H1 (cell line): Measurements from ENCODE around the gene F7. TPM values are rescaled to one million over a fixed set of nuclear protein-coding genes. Genes with fewer than 3 reads are reported as not detected.

Experiments used
- CTCF ChIA-PET: fragments of 300-600 bp; sonication (Branson Sonifier 250); formaldehyde crosslinking; loops from one replicate; lab custom pipeline; 2021; ENCODE audit not compliant: partially characterized antibody; lab: Charles Lee
- POLR2A ChIA-PET: fragments of 300-600 bp; sonication (Branson Sonifier 250); formaldehyde crosslinking; loops from one replicate; lab custom pipeline; 2021; ENCODE audit warnings: inconsistent platforms; ENCODE audit not compliant: partially characterized antibody; lab: Charles Lee
- DNase-seq, 2 experiments: peaks; one replicate each; pipeline versions ENCODE4 v3.0.0 to v3.0.0-alpha.2; 2010 to 2022; ENCODE audit warnings: low spot score in 2 of 2, low read depth in 1 of 2, mixed read lengths in 1 of 2
- FAIRE-seq: peaks from 2 replicates; lab custom pipeline; 2011; peaks lifted over from hg19 to GRCh38; lab: Jason Lieb, UNC
- H2AFZ ChIP-seq: 2 replicates; pipeline ENCODE4 v1.8.1; 2012; ENCODE audit warnings: low read length, inconsistent platforms
- H2AK5ac ChIP-seq: 2 replicates; pipeline ENCODE4 v1.6.1; 2013; ENCODE audit warnings: low read depth, low read length
- H2BK120ac ChIP-seq: replicated peaks from 2 replicates; pipeline ENCODE3; 2013; ENCODE audit warnings: low read depth, low read length, inconsistent platforms
- H2BK12ac ChIP-seq: 2 replicates; pipeline ENCODE4 v1.6.1; 2013; ENCODE audit warnings: low read depth, low read length
- H2BK15ac ChIP-seq: 2 replicates; pipeline ENCODE4 v1.6.1; 2013; ENCODE audit warnings: low read length
- H2BK20ac ChIP-seq: 2 replicates; pipeline ENCODE4 v1.6.1; 2013; ENCODE audit warnings: low read length
- H2BK5ac ChIP-seq: 2 replicates; pipeline ENCODE4 v1.6.1; 2013; ENCODE audit warnings: low read depth, low read length
- H3K14ac ChIP-seq: 2 replicates; pipeline ENCODE4 v1.6.1; 2013; ENCODE audit warnings: inconsistent platforms; ENCODE audit not compliant: insufficient read length
- H3K18ac ChIP-seq: 2 replicates; pipeline ENCODE4 v1.6.1; 2013; ENCODE audit warnings: low read length; ENCODE audit errors: extremely low read depth
- H3K23ac ChIP-seq: 2 replicates; pipeline ENCODE4 v1.6.1; 2013; ENCODE audit warnings: inconsistent platforms; ENCODE audit not compliant: insufficient read length
- H3K23me2 ChIP-seq: 2 replicates; pipeline ENCODE4 v1.6.1; 2013; ENCODE audit warnings: low read depth, low read length
- H3K27ac ChIP-seq: 2 replicates; pipeline ENCODE4 v1.6.1; 2011; ENCODE audit warnings: low read depth, low read length, inconsistent platforms
- H3K27me3 ChIP-seq, 4 experiments: replicated peaks in 1 of 4; 1 replicate in 1 of 4; 2 replicates in 3 of 4; pipeline versions ENCODE4 v1.6.1 to v1.8.1; 2011 to 2013; ENCODE audit warnings: low read length in 3 of 4, mild to moderate bottlenecking in 3 of 4, inconsistent platforms in 2 of 4, mixed read lengths in 2 of 4, moderate library complexity in 1 of 4; ENCODE audit not compliant: control insufficient read depth in 3 of 4, insufficient read depth in 3 of 4; ENCODE audit errors: extremely low read depth in 1 of 4
- H3K36me3 ChIP-seq, 4 experiments: 2 replicates each; pipeline versions ENCODE4 v1.6.1 to v1.8.1; 2011 to 2013; ENCODE audit warnings: mild to moderate bottlenecking in 4 of 4, low read length in 3 of 4, moderate library complexity in 2 of 4, control low read depth in 1 of 4, inconsistent platforms in 1 of 4; ENCODE audit not compliant: insufficient read depth in 4 of 4, control insufficient read depth in 2 of 4
- H3K4ac ChIP-seq: replicated peaks from 2 replicates; pipeline ENCODE3; 2013; ENCODE audit warnings: low read length, low read depth, mixed read lengths, inconsistent platforms; ENCODE audit not compliant: insufficient read length
- H3K4me1 ChIP-seq, 4 experiments: replicated peaks in 1 of 4; 1 replicate in 1 of 4; 2 replicates in 3 of 4; pipeline versions ENCODE4 v1.6.1 to v1.8.1; 2011 to 2013; ENCODE audit warnings: low read length in 3 of 4, inconsistent platforms in 2 of 4, mixed read lengths in 1 of 4; ENCODE audit not compliant: insufficient read depth in 4 of 4, control insufficient read depth in 3 of 4
- H3K4me2 ChIP-seq, 2 experiments: 2 replicates each; pipeline versions ENCODE4 v1.6.1 to v1.8.1; 2011 to 2013; ENCODE audit warnings: low read depth in 2 of 2, low read length in 2 of 2, control low read depth in 1 of 2, inconsistent platforms in 1 of 2, mild to moderate bottlenecking in 1 of 2; ENCODE audit not compliant: insufficient read depth in 1 of 2
- H3K4me3 ChIP-seq, 4 experiments: fragments of 200-600, 300-600 bp in 1 of 4; sonication (generic), shearing (Covaris generic), sonication (Bioruptor Twin) in 1 of 4; 2 replicates each; pipeline versions ENCODE4 v1.5.1 to v1.8.1; 2011 to 2016; ENCODE audit warnings: low read length in 4 of 4, low read depth in 3 of 4, control low read depth in 2 of 4, inconsistent platforms in 2 of 4, mild to moderate bottlenecking in 2 of 4, mixed read lengths in 1 of 4, moderate library complexity in 1 of 4; ENCODE audit not compliant: insufficient read depth in 2 of 4; ENCODE audit errors: extremely low read depth in 1 of 4
- H3K56ac ChIP-seq: replicated peaks from 2 replicates; pipeline ENCODE3; 2013; ENCODE audit warnings: low read depth, mild to moderate bottlenecking, mixed read lengths, low read length, inconsistent platforms; ENCODE audit not compliant: insufficient read length
- H3K79me1 ChIP-seq: 2 replicates; pipeline ENCODE4 v1.6.1; 2013; ENCODE audit warnings: low read depth, low read length, control low read depth
- H3K79me2 ChIP-seq, 2 experiments: 2 replicates each; pipeline versions ENCODE4 v1.6.1 to v1.8.1; 2012 to 2013; ENCODE audit warnings: low read length in 2 of 2, mild to moderate bottlenecking in 2 of 2, inconsistent platforms in 1 of 2; ENCODE audit not compliant: insufficient read depth in 2 of 2, control insufficient read depth in 1 of 2
- H3K9ac ChIP-seq, 4 experiments: replicated peaks in 1 of 4; 1 replicate in 1 of 4; 2 replicates in 3 of 4; pipeline versions ENCODE4 v1.6.1 to v1.8.1; 2011 to 2013; ENCODE audit warnings: low read depth in 3 of 4, low read length in 3 of 4, control low read depth in 2 of 4, mild to moderate bottlenecking in 2 of 4, moderate library complexity in 2 of 4, inconsistent platforms in 1 of 4; ENCODE audit errors: extremely low read depth in 1 of 4
- H3K9me3 ChIP-seq, 2 experiments: 2 replicates each; pipeline versions ENCODE4 v1.6.1 to v1.8.1; 2012 to 2013; ENCODE audit warnings: mild to moderate bottlenecking in 2 of 2, moderate library complexity in 2 of 2, control low read depth in 1 of 2, inconsistent platforms in 1 of 2, low read depth in 1 of 2, low read length in 1 of 2, mixed read lengths in 1 of 2; ENCODE audit not compliant: insufficient read depth in 2 of 2
- H4K20me1 ChIP-seq, 2 experiments: replicated peaks in 1 of 2; 2 replicates each; pipeline versions ENCODE3 to v1.8.1; 2011 to 2013; ENCODE audit warnings: inconsistent platforms in 2 of 2, low read length in 2 of 2, mild to moderate bottlenecking in 1 of 2; ENCODE audit not compliant: insufficient read depth in 2 of 2, control insufficient read depth in 1 of 2
- H4K5ac ChIP-seq: 2 replicates; pipeline ENCODE4 v1.6.1; 2013; ENCODE audit warnings: low read length, low read depth, mixed read lengths, inconsistent platforms; ENCODE audit not compliant: insufficient read length
- H4K8ac ChIP-seq: 2 replicates; pipeline ENCODE4 v1.8.0; 2013; ENCODE audit warnings: mild to moderate bottlenecking, moderate library complexity, low read length, inconsistent platforms; ENCODE audit not compliant: insufficient read depth; ENCODE audit errors: extremely low read depth
- H4K91ac ChIP-seq: replicated peaks from 2 replicates; pipeline ENCODE3; 2013; ENCODE audit warnings: low read length, mixed read lengths, inconsistent platforms; ENCODE audit not compliant: insufficient read length
- CBX5 ChIP-seq: fragments of 300-800, 300-1000 bp; sonication (generic); IDR thresholded peaks from 2 replicates; pipeline ENCODE4 v1.7.1; 2016; ENCODE audit warnings: antibody characterized with exemption, low read length, low read depth
- CTCF ChIP-seq, 3 experiments: IDR thresholded peaks; 1 replicate in 2 of 3; 2 replicates in 1 of 3; pipeline versions ENCODE4 v1.5.1 to v1.6.1; 2011; ENCODE audit warnings: low read length in 3 of 3, mild to moderate bottlenecking in 3 of 3, inconsistent platforms in 2 of 3, low read depth in 1 of 3, moderate library complexity in 1 of 3; ENCODE audit not compliant: insufficient read depth in 1 of 3; ENCODE audit errors: control extremely low read depth in 1 of 3
- MAFK ChIP-seq: IDR thresholded peaks from 2 replicates; pipeline ENCODE4 v1.6.1; 2012; ENCODE audit warnings: low read depth, mild to moderate bottlenecking, improper control_type of control experiment, low read length
- POLR2A ChIP-seq, 2 experiments: IDR thresholded peaks; 1 replicate in 1 of 2; 2 replicates in 1 of 2; pipeline ENCODE4 v1.6.1; 2011; ENCODE audit warnings: low read depth in 2 of 2, low read length in 2 of 2, mild to moderate bottlenecking in 2 of 2; ENCODE audit errors: control extremely low read depth in 1 of 2
- POU5F1 ChIP-seq: IDR thresholded peaks from 2 replicates; pipeline ENCODE4 v1.6.1; 2011; ENCODE audit warnings: low read depth, mild to moderate bottlenecking, low read length, moderate library complexity
- WGBS, 2 experiments: shearing (Covaris generic) in 1 of 2; methylation state at CpG; one replicate each; pipeline versions ENCODE4 v1.1.6 to v1.1.7; 2013 to 2015; ENCODE audit warnings: low lambda C conversion rate in 2 of 2, mixed read lengths in 2 of 2, inconsistent platforms in 1 of 2, low coverage in 1 of 2, missing lambda C conversion rate in 1 of 2; ENCODE audit not compliant: insufficient replicate concordance in 2 of 2, insufficient coverage in 1 of 2, insufficient read length in 1 of 2; ENCODE audit errors: extremely low coverage in 1 of 2, missing lambda C conversion rate in 1 of 2; 5-methylcytosine and 5-hydroxymethylcytosine counted together
- polyA plus RNA-seq, 7 experiments: library from polyadenylated mRNA; depleted of rRNA in 3 of 7; stranded (reverse) in 5 of 7; unstranded in 2 of 7; fragments of >200 nt in 5 of 7; fragments of 200-250 nt in 2 of 7; gene quantifications; 1 replicate in 5 of 7; 2 replicates in 1 of 7; 4 replicates in 1 of 7; pipeline versions ENCODE4 v1.2.1 to v1.2.3, GENCODE V29; 2011 to 2013; ENCODE audit warnings: missing spikeins in 2 of 7, mixed read lengths in 2 of 7
- total RNA-seq: library from RNA; stranded (reverse); fragmentation: NEBNext Ultra II Directional; extraction: Animal tissue kit (Norgen Biotek cat#: 25700); gene quantifications from 2 replicates; pipeline ENCODE4 v1.2.1, GENCODE V29; 2021

F7 gene
- total and polyA plus RNA-seq, 2 of the 8 experiments (the other 6 are each of a cell fraction or from before 2014, with no cell fraction given), result 0.43 to 0.98 TPM

GRCh38 chr13:113142876-113143275 is 37.3 kb downstream of the F7 start:
- Histone ChIP-seq H3K56ac (no peak overlapping the region), H3K79me2 (no peaks in the 10 kb centered on the region), H3K4ac (no peak overlapping the region), H4K20me1 (no peaks in the 10 kb centered on the region), H3K18ac (no peak overlapping the region), H3K27me3 (no peaks in the 10 kb centered on the region), H3K9ac (no peak overlapping the region), H4K5ac (no peak overlapping the region), H3K9me3 (no peaks in the 10 kb centered on the region), H2AFZ (no peak overlapping the region), H2BK120ac (no peak overlapping the region), H2BK5ac (no peak overlapping the region), H3K4me2 (no peak overlapping the region), H2BK12ac (no peak overlapping the region), H3K4me3 (no peak overlapping the region), H3K79me1 (no peaks in the 10 kb centered on the region), H3K4me1 (peaks cover 0 to 2% (median under 1%) of the 10 kb centered on the region in 4 experiments; a peak in 3 of 7 replicates), H2BK20ac (no peak overlapping the region), H3K36me3 (no peaks in the 10 kb centered on the region), H2AK5ac (no peak overlapping the region), H2BK15ac (no peak overlapping the region), H3K27ac (no peak overlapping the region), H4K91ac (no peak overlapping the region), H3K23ac (no peak overlapping the region), H4K8ac (no peak overlapping the region), H3K23me2 (no peaks in the 10 kb centered on the region), H3K14ac (no peak overlapping the region)
- ChIA-PET POLR2A (interaction anchor here (0.6 to 1.3 kb wide), 2 partner anchors 67 to 119 kb away, joined by 3 read pairs; partner anchors contain the start of gene CUL4A), CTCF (interaction anchor here (0.6 to 1.5 kb wide), 8 partner anchors 13 to 780 kb away, joined by 3 to 6 read pairs (median 3); no protein-coding TSS in a partner anchor)
- TF ChIP-seq POU5F1, result no peak
- no peak for TF ChIP-seq MAFK
- TF ChIP-seq CBX5, result no peak
- no peak for TF ChIP-seq POLR2A (IDR thresholded peaks at IDR 0.05; ENCODE audit: control extremely low read depth in 1 of 2, low read depth in 2 of 2, low read length in 2 of 2)
- no peak for TF ChIP-seq CTCF (IDR thresholded peaks at IDR 0.05; ENCODE audit: control extremely low read depth in 1 of 3, insufficient read depth in 1 of 3, low read depth in 1 of 3, low read length in 3 of 3)
- DNase-seq (no peak), FAIRE-seq (no peak)
- 96% methylated on average over 7 of the region's 7 CpGs; no CpG with 5 or more reads in 1 of the 2 experiments for WGBS, 2 experiments
